ENCODE data around the gene SLC46A3. TPM values are rescaled to one million over a fixed set of nuclear protein-coding genes. Genes with fewer than 3 reads are reported as not detected.
"Not testable (repeated sequence)": the region's sequence is repeated elsewhere in the genome, so short reads cannot be mapped to it uniquely, and the experiment has no call there.

SLC46A3 gene
- total RNA-seq, 1 experiment from 2014 or later = 8.1 TPM

DNA sequence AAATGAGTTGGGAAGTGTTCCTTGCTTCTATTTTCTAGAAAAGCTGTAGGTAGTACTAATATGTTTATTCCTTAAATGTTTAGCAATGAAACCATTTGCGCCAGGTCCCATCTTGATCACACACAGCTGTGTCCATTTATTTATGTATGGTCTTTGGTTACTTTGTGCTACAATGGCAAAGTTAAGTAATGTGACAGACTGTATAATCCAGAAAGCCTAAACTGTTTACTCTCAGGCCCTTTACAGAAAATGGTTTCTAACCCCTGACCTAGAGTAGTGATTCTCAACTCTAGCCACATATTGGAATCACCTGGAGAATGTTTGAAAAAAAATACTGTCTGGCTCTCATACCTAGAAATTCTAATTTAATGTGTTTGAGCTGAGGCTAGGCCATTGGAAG, 21.3 kb downstream of the SLC46A3 start:
- POLR2A ChIA-PET = interaction anchor here (1.1 kb wide), 1 partner anchor 20 kb away, joined by 3 read pairs; no protein-coding TSS in a partner anchor
- Mint-ChIP-seq H3K9me3 (ENCODE audit: unreplicated experiment) (no peaks in the 10 kb centered on the region), H3K27ac (ENCODE audit: low read depth, unreplicated experiment) (no peak overlapping the region), H3K4me3 (ENCODE audit: unreplicated experiment) (no peak overlapping the region), H3K27me3 (ENCODE audit: insufficient read depth, unreplicated experiment) (no peaks in the 10 kb centered on the region), H3K4me1 (ENCODE audit: insufficient read depth, unreplicated experiment) (no peaks in the 10 kb centered on the region), H3K36me3 (ENCODE audit: insufficient read depth, unreplicated experiment) (peaks cover 20% of the 10 kb centered on the region)
- BruUV-seq (replicated peaks) = no TSS peak
- no peak for DNase-seq (ENCODE audit: unreplicated experiment)
- intact Hi-C loops (cut with micrococcal nuclease) = no loop called here
- CTCF ChIA-PET = no interaction called here
- TF ChIP-seq, protein P1, sequence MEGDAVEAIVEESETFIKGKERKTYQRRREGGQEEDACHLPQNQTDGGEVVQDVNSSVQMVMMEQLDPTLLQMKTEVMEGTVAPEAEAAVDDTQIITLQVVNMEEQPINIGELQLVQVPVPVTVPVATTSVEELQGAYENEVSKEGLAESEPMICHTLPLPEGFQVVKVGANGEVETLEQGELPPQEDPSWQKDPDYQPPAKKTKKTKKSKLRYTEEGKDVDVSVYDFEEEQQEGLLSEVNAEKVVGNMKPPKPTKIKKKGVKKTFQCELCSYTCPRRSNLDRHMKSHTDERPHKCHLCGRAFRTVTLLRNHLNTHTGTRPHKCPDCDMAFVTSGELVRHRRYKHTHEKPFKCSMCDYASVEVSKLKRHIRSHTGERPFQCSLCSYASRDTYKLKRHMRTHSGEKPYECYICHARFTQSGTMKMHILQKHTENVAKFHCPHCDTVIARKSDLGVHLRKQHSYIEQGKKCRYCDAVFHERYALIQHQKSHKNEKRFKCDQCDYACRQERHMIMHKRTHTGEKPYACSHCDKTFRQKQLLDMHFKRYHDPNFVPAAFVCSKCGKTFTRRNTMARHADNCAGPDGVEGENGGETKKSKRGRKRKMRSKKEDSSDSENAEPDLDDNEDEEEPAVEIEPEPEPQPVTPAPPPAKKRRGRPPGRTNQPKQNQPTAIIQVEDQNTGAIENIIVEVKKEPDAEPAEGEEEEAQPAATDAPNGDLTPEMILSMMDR (IDR thresholded peaks at IDR 0.05; ENCODE audit: unreplicated experiment) = no peak

DNA sequence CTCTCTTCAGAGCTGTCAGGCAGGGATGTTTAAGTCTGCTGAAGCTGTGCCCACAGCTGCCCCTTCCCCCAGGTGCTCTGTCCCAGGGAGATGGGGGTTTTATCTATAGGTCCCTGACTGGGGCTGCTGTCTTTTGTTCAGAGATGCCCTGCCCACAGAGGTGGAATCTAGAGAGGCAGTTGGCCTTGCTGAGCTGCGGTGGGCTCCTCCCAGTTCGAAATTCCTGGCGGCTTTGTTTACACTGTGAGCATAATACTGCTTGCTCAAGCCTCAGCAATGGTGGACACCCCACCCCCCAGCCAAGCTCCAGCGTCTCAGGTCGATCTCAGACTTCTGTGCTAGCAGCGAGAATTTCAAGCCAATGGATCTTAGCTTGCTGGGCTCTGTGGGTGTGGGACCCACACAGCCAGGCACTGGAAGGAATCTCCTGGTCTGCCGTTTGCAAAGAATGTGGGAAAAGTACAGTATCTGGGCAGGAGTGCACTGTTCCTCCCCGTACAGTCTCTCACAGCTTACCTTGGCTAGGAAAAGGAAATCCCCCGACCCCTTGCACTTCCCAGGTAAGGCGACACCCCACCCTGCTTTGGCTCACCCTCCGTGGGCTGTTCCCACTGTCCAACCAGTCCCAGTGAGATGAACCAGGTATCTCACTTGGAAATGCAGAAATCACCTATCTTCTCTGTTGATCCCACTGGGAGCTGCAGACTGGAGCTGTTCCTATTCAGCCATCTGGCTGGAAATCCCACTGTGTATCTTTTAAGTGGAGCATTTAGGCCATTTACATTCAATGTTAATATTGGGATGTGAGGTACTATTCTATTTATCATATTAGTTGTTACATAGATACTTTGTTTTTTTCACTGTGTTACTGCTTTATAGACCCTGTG, 24.9 kb downstream of the SLC46A3 start:
- intact Hi-C loops (cut with micrococcal nuclease); H3K36me3 Mint-ChIP-seq (ENCODE audit: insufficient read depth, unreplicated experiment); H3K4me1 Mint-ChIP-seq (ENCODE audit: insufficient read depth, unreplicated experiment); H3K27ac Mint-ChIP-seq (ENCODE audit: low read depth, unreplicated experiment); H3K4me3 Mint-ChIP-seq (ENCODE audit: unreplicated experiment); H3K9me3 Mint-ChIP-seq (ENCODE audit: unreplicated experiment); BruUV-seq (replicated peaks); H3K27me3 Mint-ChIP-seq (ENCODE audit: insufficient read depth, unreplicated experiment): not testable (repeated sequence)
- POLR2A ChIA-PET = interaction anchor here (1.1 kb wide), 1 partner anchor 14 kb away, joined by 4 read pairs; no protein-coding TSS in a partner anchor
- CTCF ChIA-PET = interaction anchor here (0.7 to 1.1 kb wide), 3 partner anchors 14 to 456 kb away, joined by 3 to 5 read pairs (median 3); no protein-coding TSS in a partner anchor
- peak; percentile 70 for DNase-seq (ENCODE audit: unreplicated experiment)

GRCh38 chr13:28685892-28686291, 32.9 kb downstream of the SLC46A3 start:
- DNase-seq (ENCODE audit: unreplicated experiment) = no peak
- CTCF ChIA-PET = interaction anchor here (0.9 kb wide), 1 partner anchor 110 kb away, joined by 5 read pairs; no protein-coding TSS in a partner anchor
- no peak overlapping the region for H3K27ac Mint-ChIP-seq (ENCODE audit: low read depth, unreplicated experiment)
- no peak overlapping the region for H3K4me3 Mint-ChIP-seq (ENCODE audit: unreplicated experiment)
- no peaks in the 10 kb centered on the region for H3K27me3 Mint-ChIP-seq (ENCODE audit: insufficient read depth, unreplicated experiment)
- POLR2A ChIA-PET = no interaction called here
- no peaks in the 10 kb centered on the region for H3K4me1 Mint-ChIP-seq (ENCODE audit: insufficient read depth, unreplicated experiment)
- TF ChIP-seq, protein P1 (IDR thresholded peaks at IDR 0.05; ENCODE audit: unreplicated experiment) = no peak
- no TSS peak for BruUV-seq (replicated peaks)
- intact Hi-C loops (cut with micrococcal nuclease) = no loop called here
- H3K9me3 Mint-ChIP-seq (ENCODE audit: unreplicated experiment) = peaks cover 13% of the 10 kb centered on the region
- peaks cover 3% of the 10 kb centered on the region for H3K36me3 Mint-ChIP-seq (ENCODE audit: insufficient read depth, unreplicated experiment)

DNA sequence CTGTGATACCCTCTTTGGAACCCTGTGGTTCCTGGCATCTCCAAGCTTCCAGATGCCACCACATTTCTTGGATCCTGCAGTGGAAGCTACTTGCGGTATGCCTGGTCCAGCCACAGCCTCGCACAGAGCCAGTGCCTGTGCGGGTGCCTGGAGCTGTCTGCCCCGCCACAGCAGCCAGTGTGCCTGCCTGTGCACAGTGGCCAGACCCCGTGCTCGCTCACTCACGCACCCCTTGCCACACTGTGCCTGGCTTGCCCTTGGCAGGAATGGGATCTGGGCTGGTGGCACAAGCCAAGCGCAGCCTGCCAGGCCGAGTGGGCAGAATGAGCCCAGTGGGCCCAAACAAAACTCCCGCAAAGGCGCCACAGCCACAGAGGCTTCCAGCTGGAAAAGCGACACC, 33.7 kb downstream of the SLC46A3 start:
- ChIA-PET POLR2A (no interaction called here), CTCF (interaction anchor here (0.6 to 0.9 kb wide), 2 partner anchors 64 to 110 kb away, joined by 3 to 5 read pairs; no protein-coding TSS in a partner anchor)
- Mint-ChIP-seq H3K4me1 (ENCODE audit: insufficient read depth, unreplicated experiment) (no peaks in the 10 kb centered on the region), H3K27ac (ENCODE audit: low read depth, unreplicated experiment) (no peak overlapping the region), H3K36me3 (ENCODE audit: insufficient read depth, unreplicated experiment) (peaks cover 9% of the 10 kb centered on the region), H3K27me3 (ENCODE audit: insufficient read depth, unreplicated experiment) (no peaks in the 10 kb centered on the region), H3K4me3 (ENCODE audit: unreplicated experiment) (no peak overlapping the region), H3K9me3 (ENCODE audit: unreplicated experiment) (peaks cover 13% of the 10 kb centered on the region)
- no TSS peak for BruUV-seq (replicated peaks)
- no peak for DNase-seq (ENCODE audit: unreplicated experiment)
- TF ChIP-seq, protein P1 (IDR thresholded peaks at IDR 0.05; ENCODE audit: unreplicated experiment) = no peak
- intact Hi-C loops (cut with micrococcal nuclease) = no loop called here

Data from MCF 10A (cell line).